GM18511 (cell line): Measurements from ENCODE around the gene HOXB1.
A peak's percentile ranks its signal among the peaks of the same experiment; 100 is the strongest.

ENCODE experiments used
- ATAC-seq: cut with Tn5 transposase; IDR thresholded peaks from one replicate; pipeline ENCODE4 v1.9.1; 2021; ENCODE audit warnings: mild to moderate bottlenecking, moderate library complexity; ENCODE audit not compliant: unreplicated experiment

Gene HOXB1

DNA sequence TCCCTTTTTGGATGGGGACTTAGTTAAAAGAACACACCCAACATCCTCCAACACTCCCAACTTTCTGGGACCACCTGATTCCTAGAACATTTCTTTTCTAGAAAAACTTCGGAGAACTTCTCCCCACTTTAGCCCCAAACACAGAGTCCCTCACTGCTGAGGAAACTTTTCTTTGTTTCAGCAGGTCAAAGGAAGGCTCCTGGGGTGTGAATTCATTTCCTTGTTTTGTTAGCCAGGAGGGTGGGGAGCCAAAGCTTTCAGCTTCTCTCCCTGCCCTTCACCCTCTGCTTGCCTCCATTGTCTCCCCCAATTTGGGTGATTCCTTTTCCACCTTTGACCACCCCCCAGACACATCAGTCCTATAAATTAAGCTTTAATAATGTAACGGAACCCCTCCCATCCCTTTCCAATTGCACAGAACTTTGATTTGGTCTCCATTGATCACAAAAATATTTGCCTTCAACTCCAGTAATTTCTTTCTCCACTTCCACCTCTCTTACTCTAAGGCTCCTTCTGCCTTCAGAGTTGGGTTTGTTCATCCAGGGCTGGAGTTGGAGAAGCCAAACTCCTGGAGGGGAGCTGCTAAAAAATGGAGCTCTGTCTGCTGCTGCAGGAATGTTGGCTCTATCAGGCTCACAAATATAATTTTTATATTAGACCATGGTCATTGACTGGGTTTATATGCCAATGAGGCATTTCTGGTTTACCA is 37.0 kb upstream of the HOXB1 start:
- no peak for ATAC-seq

DNA sequence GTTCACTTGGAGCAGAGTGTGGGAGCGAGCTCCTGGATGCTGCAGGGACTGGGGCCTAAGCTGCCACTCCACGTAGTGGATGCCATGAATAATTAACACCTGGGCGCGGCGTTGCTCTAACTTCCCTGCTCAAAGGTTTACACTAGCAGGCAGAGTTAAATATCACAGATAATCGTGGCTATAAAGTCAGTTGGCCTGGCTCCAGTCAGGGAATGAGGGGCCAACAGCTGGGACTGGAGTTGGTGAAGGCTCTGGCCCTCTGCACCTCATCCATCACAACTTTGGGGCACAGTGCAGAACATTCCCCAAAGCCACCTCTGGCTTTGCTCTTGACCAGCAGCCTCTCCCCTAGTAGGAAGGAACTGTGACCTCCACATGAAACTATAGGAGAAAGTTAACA is 36.4 kb upstream of the HOXB1 start:
- no peak for ATAC-seq

DNA sequence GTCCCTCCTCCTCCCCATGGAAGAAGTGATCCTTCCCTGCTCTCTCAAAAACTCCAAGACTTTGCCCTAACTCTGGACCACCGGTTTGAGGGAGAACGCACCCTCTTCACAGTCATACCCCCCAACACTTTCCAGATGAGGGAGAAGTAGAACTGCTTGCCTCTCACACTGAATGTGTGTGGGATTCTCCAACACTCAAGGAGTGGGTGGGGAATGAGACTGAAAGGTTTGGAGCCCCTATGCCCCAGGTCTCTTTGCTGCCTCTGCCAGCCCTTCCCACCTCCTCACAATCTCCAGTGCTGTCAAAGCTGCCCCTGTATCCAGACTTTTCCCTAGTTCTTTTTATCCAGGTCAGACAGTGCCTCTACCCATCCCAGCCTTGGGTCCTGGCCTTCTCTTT is 35.9 kb upstream of the HOXB1 start:
- no peak for ATAC-seq

DNA sequence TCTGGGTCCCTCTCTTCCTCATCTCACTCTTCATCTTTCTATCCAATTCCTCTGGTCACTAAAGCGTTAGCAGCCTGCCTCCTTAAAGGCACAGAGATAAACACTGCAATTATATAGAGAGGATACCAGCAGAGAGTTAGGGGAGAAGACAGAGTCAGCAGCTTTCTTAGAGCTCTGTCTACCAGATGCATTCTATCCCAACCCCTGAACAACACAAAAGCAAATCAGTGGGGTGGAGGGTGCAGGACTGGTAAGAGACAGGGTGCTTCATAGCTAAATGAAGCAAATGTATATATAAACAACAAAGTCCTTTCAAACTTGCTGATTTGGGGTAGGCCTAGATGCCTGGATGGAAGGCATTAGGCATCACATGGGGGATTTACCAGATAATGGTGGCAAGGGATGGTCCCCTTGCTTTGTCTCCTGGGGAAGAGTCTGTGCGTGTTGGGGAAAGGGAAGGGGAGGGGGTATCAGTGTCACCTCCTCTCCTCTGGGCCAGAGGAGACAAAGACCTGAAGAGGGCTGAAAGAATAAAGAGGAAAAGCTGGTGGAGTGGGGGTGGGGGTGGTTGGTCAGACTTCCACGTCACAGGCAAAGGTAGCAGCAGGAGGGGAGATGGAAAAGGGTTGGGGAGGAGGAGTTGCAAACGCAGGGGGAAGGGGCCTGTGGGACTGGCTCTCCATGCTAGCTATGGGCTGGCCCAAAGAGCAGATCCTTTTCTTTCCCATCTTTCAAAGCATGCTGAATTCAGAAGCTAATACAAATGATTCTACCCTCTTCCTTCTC is 35.3 kb upstream of the HOXB1 start:
- ATAC-seq, result no peak

DNA sequence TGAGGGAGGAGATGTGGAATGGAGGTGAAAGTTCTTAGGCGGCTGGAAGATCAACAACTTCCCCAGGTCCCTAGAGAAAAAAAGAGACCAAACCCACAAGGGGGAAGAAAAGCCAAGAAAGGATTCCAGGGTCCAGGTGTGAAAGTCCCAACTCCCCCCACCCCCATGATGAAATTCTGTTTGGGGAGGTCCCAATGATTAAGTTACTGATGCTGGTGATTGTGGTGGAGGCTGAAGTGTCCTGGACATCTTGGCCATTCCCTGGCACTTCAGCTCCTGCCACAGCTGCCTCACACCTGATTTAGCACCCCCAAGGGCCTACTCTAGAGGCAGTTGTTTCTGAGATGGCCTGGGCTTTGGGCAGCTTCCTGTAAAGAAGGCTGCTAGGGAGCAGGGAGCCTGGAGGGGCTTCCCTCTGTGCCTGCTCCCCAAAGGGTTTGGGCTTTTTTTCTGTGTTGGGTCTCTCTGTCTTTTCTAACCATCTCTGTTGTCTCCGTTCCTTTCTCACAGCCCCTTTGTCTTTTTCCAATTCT is 34.3 kb upstream of the HOXB1 start:
- no peak for ATAC-seq

DNA sequence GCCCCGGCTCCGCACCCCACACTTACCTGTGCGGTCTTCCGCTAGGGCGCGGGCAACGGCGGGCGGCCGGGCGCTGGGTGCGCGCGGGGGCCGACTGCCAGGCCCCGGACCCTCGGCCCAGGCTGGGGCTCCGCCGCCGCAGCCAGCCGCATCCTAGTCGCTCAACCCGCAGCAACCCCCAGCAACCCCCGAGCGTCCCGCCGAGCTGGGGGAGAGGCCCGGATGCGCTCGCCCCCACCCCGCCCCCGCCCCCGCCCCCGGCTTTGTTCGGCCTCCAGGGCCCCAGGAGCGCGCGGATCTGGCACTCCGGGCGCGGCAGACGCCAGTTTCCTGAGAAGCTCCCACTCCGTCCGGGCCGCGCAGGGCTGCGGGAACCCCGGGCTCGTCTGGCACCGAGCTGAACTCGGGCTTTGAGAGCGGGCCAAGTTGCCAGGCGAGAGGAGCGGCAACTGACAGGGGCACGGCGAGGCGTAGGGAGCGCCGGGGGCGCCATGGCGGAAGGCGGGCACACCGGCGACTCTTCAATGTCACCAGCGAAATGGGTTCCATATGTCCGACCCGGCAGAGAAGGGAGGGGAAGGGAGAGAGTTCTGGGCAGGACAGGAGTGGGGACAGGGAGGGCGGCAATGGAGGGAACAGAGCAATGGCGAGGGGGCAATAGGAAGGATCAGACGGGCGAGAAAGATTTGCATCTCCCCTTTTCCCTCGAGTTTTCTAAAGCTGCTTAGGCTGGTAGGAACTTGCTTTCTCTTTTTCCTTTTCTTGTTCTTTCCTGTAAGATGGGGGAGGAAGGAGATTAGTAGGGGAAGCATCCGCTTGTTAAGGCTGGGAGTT is 33.6 kb upstream of the HOXB1 start:
- ATAC-seq, result no peak

DNA sequence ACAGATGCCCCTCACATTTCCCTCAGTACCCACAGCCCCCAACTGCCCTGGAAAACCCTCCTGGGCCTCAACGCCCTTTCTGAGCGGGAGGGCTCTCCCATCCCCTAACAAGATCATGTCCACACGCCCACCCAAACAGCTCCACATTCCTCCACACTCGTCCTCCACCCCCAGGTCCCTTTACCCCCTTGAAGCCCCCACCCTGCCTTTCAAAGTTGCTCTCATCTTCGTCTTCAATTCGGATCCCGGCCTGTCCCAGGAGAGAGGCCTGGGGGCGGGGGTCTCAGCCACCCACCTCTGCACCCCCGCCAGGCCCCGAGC is 33.0 kb upstream of the HOXB1 start:
- ATAC-seq, result no peak

DNA sequence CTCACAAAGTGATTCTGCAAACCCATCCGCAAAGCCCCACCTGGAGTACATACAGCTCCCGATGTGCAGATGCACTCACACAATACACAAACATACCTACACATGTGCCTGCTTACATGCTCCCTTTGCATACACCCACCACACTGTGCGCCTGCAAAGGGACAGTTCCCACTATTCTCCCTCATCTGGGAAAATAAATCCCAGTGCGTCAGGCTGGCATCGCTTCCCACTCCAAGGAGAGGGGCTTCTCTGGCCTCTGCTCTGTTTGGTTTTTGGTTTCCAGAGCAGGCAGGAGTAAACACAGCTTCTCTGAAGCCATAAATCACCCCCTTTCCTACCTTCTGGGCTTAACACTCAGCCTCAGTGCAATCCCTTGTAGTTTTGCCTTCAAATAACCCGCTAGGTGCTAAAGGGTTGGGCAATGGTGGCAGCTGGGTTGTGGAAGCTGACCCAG is 32.6 kb upstream of the HOXB1 start:
- no peak for ATAC-seq

DNA sequence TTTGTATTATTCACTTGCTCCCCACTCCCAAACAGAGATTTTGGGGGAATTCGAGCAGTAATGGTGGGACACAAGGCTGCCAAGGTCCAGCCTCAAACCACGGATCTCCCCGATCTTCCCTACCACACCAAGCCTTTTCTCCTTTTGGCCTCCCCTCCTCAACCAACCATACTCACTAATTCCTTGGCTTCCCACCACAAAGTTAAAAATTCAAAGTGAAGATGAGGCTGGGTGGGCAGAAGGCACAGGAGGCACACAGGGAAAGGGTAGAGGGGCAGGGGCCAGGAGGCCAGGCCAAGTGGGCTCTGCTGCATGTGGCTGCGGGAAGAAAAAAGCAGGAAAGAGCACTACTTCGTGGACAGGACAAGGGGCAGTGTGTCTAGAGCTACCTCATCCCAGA is 32.1 kb upstream of the HOXB1 start:
- ATAC-seq, result no peak

DNA sequence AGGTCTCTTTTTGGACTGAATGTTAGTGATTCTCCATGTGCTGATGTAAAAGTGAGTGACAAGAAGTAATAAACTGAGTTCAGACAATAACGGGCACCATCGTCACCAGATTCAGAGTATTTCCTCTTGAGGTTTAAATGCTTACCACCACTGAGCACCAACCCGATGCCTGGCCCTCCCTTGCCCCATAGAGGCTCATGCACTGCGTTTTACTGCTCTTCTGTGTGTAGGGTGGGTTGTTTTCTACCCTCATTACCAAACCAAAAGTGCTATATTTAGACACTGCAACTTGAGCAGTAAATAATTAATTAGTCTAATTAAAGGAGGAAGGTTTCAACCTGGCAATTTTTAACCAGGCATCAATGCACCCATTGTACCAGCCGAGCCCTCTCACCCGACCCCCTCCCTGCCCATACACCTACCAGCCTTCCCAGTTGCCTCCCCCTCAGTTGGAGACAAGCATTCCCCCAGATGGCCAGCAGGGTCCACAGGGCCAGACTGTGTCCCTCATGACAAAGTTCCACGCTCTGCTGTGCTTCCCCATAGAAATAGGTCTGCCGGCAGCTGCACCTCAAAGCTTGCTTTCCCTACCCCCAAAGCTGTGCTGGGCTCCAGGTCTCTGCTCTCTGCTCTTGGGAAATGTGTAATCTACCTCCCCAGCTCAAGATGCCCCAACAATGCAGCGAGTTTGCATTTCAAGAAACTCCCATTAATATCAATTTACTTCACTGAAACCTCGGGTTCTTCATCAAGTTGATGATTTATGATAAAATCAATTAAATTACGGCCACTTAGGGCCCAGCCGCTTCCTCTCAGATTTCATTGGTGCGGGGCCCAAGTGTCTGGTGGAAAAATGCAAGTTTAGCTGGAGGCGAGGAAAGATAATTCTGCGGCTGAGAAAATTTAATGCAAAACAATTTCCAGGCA is 31.3 kb upstream of the HOXB1 start:
- peak; percentile 80 for ATAC-seq

DNA sequence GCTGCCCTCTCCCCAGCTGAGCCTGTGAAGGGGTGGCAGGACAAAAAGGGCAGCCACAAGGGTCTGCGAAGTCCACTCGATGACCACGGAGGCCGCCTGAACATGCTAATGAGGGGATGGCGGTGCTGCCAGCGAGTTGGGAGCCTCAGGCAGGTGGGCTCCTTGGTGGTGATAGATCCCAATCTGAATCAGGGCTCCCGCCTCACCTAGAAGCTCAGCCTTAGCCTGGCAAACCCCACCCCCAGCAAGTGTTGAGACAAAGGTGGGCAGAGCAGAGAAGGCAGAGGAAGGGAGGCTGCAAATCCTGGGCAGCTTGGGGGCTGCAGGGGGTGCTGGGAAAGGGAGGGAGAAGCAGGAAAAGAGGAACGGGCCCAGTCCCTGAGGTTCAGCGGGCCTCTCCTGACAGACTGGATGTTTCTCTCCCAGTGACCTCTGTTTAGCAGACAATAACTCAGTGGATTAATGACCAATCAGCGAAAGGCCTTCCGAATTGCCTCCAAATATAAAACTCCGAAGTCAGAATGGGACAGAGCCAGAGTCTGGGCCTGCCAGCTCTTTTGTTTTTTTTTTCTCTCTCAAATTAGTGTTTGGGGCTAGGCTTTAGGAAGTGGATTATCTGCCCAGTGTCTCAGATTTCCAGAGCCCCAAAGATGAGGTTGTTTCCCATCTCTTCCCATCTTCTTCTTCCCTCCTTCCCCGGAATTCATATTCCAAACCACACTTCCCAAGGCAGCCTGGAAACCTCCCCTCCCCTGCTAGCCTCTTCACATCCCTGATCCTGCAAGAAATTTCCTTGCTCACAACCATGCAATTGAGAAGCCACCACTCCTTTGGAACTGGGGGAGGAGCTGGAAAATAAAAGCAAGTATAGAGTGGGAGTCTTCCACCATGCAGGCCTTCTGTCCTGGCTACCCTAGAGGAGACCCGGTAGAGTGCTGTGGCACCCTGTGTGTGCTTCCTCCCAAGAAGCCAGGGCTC is 29.3 kb upstream of the HOXB1 start:
- no peak for ATAC-seq

DNA sequence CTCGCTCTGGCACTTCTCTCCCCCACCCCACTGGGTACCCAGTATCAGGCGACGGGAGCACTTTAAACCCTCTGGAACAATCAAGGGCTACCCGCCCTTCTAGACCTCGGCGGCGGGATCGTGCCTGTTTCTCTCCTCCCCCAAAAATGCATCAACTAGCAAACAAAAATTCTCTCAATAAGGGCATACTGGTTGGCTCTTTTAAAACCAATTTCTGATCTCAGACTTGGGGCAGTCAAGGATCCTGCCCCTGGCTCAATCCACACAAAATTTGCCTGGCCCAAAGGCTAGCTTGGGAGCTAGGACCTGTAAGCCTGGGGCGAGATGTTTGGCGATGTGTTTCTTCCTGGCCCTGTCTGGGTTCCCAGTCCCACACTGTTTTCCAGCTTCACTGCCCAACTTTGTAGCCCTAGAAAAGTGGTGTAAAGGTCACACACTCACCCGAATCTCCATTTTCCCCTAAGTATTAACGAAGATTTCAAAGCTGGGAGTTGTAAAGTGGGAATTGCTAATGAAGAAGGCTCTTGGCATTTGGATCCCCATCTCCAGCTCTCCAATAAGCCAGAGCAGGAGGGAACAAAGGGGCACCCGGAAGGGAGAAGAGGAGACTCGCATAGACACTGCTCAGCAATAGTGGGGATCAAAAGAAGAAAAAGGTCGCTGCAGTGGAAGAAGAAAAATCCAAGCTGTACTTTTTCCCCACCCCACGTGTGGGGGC is 28.5 kb upstream of the HOXB1 start:
- no peak for ATAC-seq

DNA sequence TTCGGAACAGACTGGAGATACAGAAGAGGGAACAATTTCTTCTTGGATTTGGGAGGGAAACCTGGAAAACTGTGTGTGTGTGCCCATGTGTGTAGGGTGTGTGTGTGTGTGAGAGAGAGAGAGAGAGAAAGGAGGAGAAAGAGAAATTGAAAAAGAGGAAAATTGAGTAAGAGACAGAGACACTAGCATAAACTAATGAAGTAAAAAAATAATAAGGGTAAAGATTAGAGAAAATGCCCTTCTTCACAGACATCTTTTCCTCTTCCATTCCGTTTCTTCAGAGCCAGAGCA is 28.0 kb upstream of the HOXB1 start:
- ATAC-seq, result no peak

DNA sequence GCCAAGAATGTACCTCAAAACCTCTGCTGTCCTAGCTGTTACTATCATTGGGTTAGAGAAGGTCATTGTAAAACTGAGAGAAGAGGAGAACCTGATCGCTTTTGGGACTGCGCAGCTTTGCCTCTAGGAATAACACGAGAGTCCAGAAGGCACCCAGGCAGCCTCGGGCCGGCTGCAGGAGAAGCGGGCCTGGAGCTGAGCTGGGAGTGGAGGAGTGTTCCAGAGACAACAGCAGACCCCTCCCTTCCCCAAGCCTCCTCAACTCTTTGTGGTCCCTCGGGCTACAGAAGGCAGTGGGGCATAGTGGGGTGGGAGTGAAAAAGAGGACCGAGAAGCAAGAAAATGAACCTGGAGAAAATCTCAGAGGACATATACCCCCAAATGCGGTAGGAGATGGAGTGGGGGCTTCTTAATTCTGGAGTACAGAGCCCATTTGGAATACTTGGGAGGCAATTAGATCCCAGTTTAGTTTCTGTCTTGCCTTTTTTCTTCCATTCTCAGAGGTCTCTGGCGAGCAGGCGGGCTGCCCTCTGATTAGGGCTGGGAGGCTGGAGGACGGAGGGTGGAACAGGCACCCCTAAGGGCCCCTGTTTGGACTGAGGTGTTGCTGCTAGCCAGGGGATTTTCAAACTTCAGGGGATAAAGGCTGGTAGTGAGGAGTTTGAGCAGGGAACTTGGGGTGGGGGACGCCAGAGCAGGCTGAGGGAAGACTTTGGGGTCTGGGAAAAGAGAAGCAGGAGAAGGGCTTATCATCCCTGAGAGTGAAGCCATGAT is 27.4 kb upstream of the HOXB1 start:
- no peak for ATAC-seq

DNA sequence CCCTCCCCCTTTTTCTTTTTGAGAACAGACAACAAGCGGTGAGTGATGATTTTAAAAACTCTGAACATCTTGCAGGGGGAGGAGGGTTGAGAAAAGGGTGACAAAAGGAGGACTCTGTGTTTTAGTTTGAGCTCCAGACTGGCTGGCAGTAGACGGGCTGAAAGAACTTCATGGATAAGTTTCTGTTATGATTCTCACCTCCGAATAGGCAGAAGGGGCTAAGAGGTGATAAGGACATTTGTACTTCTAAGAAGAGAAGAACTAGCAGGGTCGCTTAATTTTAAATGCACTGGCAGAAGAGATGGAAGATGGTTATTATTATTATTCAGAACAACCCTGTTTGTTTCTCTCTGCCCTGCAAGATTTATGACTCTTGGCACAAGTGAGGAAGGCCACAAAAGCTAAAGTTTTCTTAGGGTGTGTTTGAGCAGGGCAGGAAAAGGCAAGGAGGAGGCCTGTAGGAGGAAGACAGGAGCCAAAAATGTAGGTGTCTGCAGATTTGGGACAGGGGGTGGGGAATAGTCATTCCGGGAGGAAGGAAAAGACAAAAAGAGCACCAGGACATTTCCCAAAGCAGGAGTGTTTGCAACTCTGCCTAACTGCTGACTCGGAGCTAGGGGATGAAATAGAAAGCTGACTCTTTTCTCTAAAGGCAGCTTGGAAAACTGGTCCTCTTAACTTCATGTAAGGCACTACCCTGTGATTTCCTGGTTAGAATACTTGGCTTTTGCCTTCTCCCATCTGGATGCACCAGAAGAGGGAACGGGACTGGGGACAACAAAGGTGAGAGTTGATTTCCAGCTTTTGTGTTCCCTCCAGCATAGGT is 26.0 kb upstream of the HOXB1 start:
- ATAC-seq, result no peak

DNA sequence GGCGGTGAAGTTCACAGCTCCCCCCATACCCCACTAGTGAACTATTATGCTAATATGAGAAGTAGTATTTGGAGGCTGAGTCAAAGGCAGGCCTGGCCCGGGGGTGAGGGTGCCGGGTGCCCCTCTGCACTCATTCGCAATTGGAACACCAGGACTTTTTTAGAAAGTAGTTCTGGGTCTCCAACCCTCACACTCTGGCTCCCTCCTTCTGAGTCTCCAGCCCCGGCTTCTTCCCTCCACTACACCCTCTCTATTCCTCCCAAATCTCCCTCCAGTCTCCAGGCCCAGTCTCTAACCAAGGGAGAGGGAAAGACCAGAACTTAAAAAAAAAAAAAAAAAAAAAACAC is 25.4 kb upstream of the HOXB1 start:
- no peak for ATAC-seq
